ENCODE measurements around the gene DZIP1. TPM values are rescaled to one million over a fixed set of nuclear protein-coding genes. Genes with fewer than 3 reads are reported as not detected.

The DZIP1 gene
- total and polyA plus RNA-seq, 2 of the 13 experiments (the other 11 are each of a cell fraction or from before 2014, with no cell fraction given) = 11.0 to 36.7 TPM

DNA sequence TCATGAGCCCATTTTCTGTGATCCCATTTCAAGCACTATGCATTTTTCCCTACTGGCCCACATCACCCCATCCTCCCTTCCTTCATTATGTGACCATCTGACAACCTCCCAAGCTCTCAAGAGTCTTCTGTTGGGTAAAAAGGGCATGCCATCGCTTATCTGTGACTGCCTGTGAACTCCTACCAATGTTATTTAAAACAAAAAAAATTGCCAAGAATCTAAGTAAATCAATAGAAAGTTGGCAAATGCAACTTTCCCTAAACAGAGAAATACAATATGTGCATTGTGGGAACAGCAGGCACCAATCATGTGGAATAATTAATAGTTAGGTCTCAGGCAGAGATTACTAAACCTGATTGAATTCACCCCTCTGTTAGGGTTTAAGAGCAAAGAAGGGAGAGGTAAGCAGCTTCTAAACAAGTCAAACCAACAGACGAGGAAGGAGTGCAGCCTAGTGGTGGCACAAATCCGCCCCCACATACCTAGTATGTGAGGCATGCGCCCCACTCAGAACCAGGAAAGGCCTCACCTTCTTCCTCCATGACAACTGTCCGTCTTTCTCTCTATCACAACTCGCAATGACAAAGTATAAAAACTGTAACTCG lies 29.8 kb downstream of the DZIP1 start (continued):
- TF ChIP-seq, protein P1, sequence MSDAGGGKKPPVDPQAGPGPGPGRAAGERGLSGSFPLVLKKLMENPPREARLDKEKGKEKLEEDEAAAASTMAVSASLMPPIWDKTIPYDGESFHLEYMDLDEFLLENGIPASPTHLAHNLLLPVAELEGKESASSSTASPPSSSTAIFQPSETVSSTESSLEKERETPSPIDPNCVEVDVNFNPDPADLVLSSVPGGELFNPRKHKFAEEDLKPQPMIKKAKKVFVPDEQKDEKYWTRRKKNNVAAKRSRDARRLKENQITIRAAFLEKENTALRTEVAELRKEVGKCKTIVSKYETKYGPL (CRISPR knock-in tag; IDR thresholded peaks at IDR 0.05) = no peak
- no peak for TF ChIP-seq ZNF614 (CRISPR knock-in tag; IDR thresholded peaks at IDR 0.05; ENCODE audit: borderline replicate concordance)

DNA sequence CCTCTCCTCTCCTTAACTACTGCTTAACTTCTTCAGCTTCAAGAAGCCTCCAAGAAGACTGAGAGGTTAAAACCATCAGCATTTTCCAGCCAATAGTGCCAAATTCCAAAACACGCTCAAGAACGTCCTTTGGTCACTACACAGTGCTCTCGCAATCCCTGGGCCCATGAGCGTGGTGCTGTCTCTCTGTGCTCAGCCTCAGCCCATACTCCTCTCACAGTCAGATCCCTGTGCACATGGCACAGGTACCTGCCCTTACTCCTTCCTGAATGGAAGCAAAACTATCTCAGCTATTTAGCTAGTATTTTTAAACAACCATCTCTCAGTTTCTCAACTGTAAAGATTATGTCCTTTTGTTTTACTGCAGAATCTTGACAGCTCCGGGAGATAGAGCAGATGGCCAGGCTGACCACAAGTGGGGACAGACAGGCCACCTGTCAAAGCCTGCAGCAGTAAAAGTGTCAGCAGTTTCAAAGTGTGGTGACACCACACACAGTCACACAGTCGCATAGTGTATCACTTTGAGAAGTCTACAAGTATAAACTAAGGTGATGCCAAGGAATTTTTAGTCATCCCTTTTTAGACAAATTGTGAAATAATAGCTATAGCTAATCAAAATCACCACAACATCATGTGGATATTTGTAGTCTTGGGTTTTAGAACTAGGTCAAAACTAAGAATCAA lies 35.7 kb downstream of the DZIP1 start:
- ChIA-PET POLR2A (no interaction called here), CTCF (ENCODE audit: low intra/inter-chr PET ratio, low total read pairs) (no interaction called here)
- WGBS (ENCODE audit: low lambda C conversion rate) = 95% methylated on average over 6 of the region's 6 CpGs
- Histone ChIP-seq H4K20me1 (ENCODE audit: insufficient read depth, low read length) (no peaks in the 10 kb centered on the region), H3K9ac (ENCODE audit: insufficient read depth, low read depth, low read length) (no peak overlapping the region), H3K4me3 (replicated peaks in 1 of 3; ENCODE audit: insufficient read depth in 1 of 3, low read depth in 2 of 3, low read length in 3 of 3) (no peak overlapping the region), H3K79me2 (ENCODE audit: insufficient read depth, low read length) (no peaks in the 10 kb centered on the region), H2AFZ (ENCODE audit: low read length) (no peak overlapping the region), H3K27me3 (ENCODE audit: control insufficient read depth in 1 of 2, insufficient read depth in 2 of 2, low read length in 2 of 2) (no peaks in the 10 kb centered on the region), H3K9me3 (ENCODE audit: low read length) (no peaks in the 10 kb centered on the region), H3K4me1 (ENCODE audit: insufficient read depth, low read length) (peaks cover 11% of the 10 kb centered on the region), H3K4me2 (ENCODE audit: low read depth, low read length) (no peak overlapping the region), H3K36me3 (replicated peaks in 1 of 2; ENCODE audit: control insufficient read depth in 1 of 2, insufficient read depth in 2 of 2, low read length in 2 of 2) (peaks cover 3 to 31% of the 10 kb centered on the region in 2 experiments; a peak in 4 of 5 replicates), H3K27ac (ENCODE audit: extremely low read length, insufficient read depth, low read length) (no peak overlapping the region)
- FAIRE-seq = no peak
- BruUV-seq (replicated peaks) = no TSS peak
- in situ Hi-C loops (cut with HindIII; ENCODE audit: extremely low pct_ligation_motif_present, low pct_unique_long_range_greater_than_20kb) (no loop called here), intact Hi-C loops (cut with micrococcal nuclease; ENCODE audit: unreplicated experiment) (no loop called here)
- DNase-seq (ENCODE audit: low spot score) = no peak
- TF ChIP-seq ZNF607 (CRISPR knock-in tag; IDR thresholded peaks at IDR 0.05; ENCODE audit: borderline replicate concordance) (no peak), ZNF460 (CRISPR knock-in tag; IDR thresholded peaks at IDR 0.05; ENCODE audit: borderline replicate concordance) (no peak), ZNF619 (CRISPR knock-in tag; IDR thresholded peaks at IDR 0.05) (no peak), MXD4 (CRISPR knock-in tag; IDR thresholded peaks at IDR 0.05) (no peak), ZNF547 (CRISPR knock-in tag; IDR thresholded peaks at IDR 0.05) (no peak), ATF7 (IDR thresholded peaks at IDR 0.05) (no peak), ATF7 (CRISPR knock-in tag; IDR thresholded peaks at IDR 0.05) (no peak)
- TF ChIP-seq, protein P2, sequence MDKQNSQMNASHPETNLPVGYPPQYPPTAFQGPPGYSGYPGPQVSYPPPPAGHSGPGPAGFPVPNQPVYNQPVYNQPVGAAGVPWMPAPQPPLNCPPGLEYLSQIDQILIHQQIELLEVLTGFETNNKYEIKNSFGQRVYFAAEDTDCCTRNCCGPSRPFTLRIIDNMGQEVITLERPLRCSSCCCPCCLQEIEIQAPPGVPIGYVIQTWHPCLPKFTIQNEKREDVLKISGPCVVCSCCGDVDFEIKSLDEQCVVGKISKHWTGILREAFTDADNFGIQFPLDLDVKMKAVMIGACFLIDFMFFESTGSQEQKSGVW (CRISPR knock-in tag; IDR thresholded peaks at IDR 0.05; ENCODE audit: borderline replicate concordance) = no peak
- TF ChIP-seq, protein P3, sequence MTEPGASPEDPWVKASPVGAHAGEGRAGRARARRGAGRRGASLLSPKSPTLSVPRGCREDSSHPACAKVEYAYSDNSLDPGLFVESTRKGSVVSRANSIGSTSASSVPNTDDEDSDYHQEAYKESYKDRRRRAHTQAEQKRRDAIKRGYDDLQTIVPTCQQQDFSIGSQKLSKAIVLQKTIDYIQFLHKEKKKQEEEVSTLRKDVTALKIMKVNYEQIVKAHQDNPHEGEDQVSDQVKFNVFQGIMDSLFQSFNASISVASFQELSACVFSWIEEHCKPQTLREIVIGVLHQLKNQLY (CRISPR knock-in tag; IDR thresholded peaks at IDR 0.05) = no peak
- no peak for ATAC-seq

Data from HepG2 (cell line).